ENCODE measurements around the gene CHMP2A.

DNA sequence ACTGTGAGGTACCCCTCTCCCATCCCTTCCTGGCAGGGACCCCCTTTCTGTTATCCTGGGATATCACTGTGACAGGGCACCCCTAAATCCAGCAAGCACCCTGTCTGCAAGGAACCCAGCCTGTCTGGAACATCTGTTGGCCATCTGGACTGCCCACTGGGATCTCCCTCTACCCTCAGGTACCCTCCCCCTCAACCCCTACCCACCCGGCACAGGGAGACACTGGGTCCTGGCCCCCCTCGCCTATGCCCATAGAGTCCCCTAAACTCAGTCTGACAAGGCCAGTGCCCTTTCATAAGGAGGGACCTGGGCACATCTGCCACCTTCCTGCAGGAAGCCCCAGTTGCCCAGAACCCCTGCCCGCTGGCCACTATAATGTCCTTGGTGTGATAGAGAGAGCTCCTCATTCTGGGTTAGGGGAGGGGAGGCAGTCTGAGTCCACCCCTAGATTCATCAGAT, 40.3 kb downstream of the CHMP2A start:
- TF ChIP-seq, protein P1, sequence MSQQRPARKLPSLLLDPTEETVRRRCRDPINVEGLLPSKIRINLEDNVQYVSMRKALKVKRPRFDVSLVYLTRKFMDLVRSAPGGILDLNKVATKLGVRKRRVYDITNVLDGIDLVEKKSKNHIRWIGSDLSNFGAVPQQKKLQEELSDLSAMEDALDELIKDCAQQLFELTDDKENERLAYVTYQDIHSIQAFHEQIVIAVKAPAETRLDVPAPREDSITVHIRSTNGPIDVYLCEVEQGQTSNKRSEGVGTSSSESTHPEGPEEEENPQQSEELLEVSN (IDR thresholded peaks at IDR 0.05), result no peak
- TF ChIP-seq RNF2 (IDR thresholded peaks at IDR 0.05; ENCODE audit: borderline replicate concordance, low read depth, low read length, missing control alignments, poor library complexity, severe bottlenecking), result no peak
- TF ChIP-seq POLR2A (IDR thresholded peaks at IDR 0.05; ENCODE audit: control extremely low read depth in 1 of 2, low read depth in 2 of 2, low read length in 2 of 2), result peak in 1 of 2 experiments; percentile 2; a peak in 1 of 3 replicates
- TF ChIP-seq POLR2AphosphoS5 (IDR thresholded peaks at IDR 0.05; ENCODE audit: low read depth, low read length), result no peak

Measured in H1 (cell line).